IPS-15b (cell line): ENCODE measurements around the gene SPDYE6.
"Not testable (repeated sequence)": the region's sequence is repeated elsewhere in the genome, so short reads cannot be mapped to it uniquely, and the experiment has no call there.

Experiments used
- H3K27me3 ChIP-seq: one replicate; pipeline ENCODE4 v1.6.1; 2013; ENCODE audit warnings: low read length; ENCODE audit not compliant: control insufficient read depth, insufficient read depth
- H3K36me3 ChIP-seq: one replicate; pipeline ENCODE4 v1.6.1; 2013; ENCODE audit warnings: low read length; ENCODE audit not compliant: control insufficient read depth, insufficient read depth
- H3K4me1 ChIP-seq: one replicate; pipeline ENCODE4 v1.6.1; 2013; ENCODE audit warnings: mild to moderate bottlenecking, low read length; ENCODE audit not compliant: control insufficient read depth, insufficient read depth
- H3K4me3 ChIP-seq: one replicate; pipeline ENCODE4 v1.5.1; 2013; ENCODE audit warnings: low read depth, low read length
- H3K9ac ChIP-seq: one replicate; pipeline ENCODE4 v1.6.1; 2013; ENCODE audit warnings: low read depth, mild to moderate bottlenecking, low read length
- H3K9me3 ChIP-seq: one replicate; pipeline ENCODE4 v1.6.1; 2013; ENCODE audit warnings: mild to moderate bottlenecking, low read length; ENCODE audit not compliant: control insufficient read depth, insufficient read depth

The SPDYE6 gene

GRCh38 chr7:102356344-102356743 lies at the start of gene SPDYE6:
Gene SPDYE6, minus strand, starts transcription at chr7:102356444. Its CDS starts 421 bp downstream, at chr7:102356023.
- H3K27me3 ChIP-seq, H3K4me3 ChIP-seq, H3K9me3 ChIP-seq, H3K36me3 ChIP-seq, H3K4me1 ChIP-seq, H3K9ac ChIP-seq: not testable (repeated sequence)

GRCh38 chr7:102404862-102405188 lies 48.6 kb upstream of the SPDYE6 start:
- H3K9ac ChIP-seq, H3K9me3 ChIP-seq, H3K4me1 ChIP-seq, H3K4me3 ChIP-seq, H3K27me3 ChIP-seq: not testable (repeated sequence)
- peaks cover 40% of the 10 kb centered on the region for H3K36me3 ChIP-seq

- no peaks in the 10 kb centered on the region for H3K4me1 ChIP-seq
Measured at GRCh38 chr7:102404005-102404861, 48.0 kb upstream of the SPDYE6 start.

GRCh38 chr7:102403563-102403962 lies 47.3 kb upstream of the SPDYE6 start:
- H3K36me3 ChIP-seq: peaks cover 38% of the 10 kb centered on the region
- H3K4me1 ChIP-seq: no peaks in the 10 kb centered on the region
- no peaks in the 10 kb centered on the region for H3K27me3 ChIP-seq
- H3K4me3 ChIP-seq: no peak overlapping the region
- no peaks in the 10 kb centered on the region for H3K9me3 ChIP-seq
- H3K9ac ChIP-seq: no peak overlapping the region

More at GRCh38 chr7:102404005-102404861, 48.0 kb upstream of the SPDYE6 start:
- Histone ChIP-seq H3K9me3 (no peaks in the 10 kb centered on the region), H3K4me3 (no peak overlapping the region), H3K27me3 (no peaks in the 10 kb centered on the region), H3K36me3 (peaks cover 40% of the 10 kb centered on the region), H3K9ac (no peak overlapping the region)

GRCh38 chr7:102400360-102400759 lies 44.1 kb upstream of the SPDYE6 start:
- Histone ChIP-seq H3K9ac (no peak overlapping the region), H3K9me3 (no peaks in the 10 kb centered on the region), H3K36me3 (peaks cover 14% of the 10 kb centered on the region)

GRCh38 chr7:102398543-102398942 lies 42.3 kb upstream of the SPDYE6 start:
- Histone ChIP-seq H3K4me1 (no peaks in the 10 kb centered on the region), H3K27me3 (no peaks in the 10 kb centered on the region), H3K36me3 (peaks cover 14% of the 10 kb centered on the region), H3K9me3 (no peaks in the 10 kb centered on the region), H3K4me3 (no peak overlapping the region), H3K9ac (no peak overlapping the region)

More at GRCh38 chr7:102400360-102400759, 44.1 kb upstream of the SPDYE6 start:
- Histone ChIP-seq H3K4me1 (no peaks in the 10 kb centered on the region), H3K27me3 (no peaks in the 10 kb centered on the region), H3K4me3 (no peak overlapping the region)

GRCh38 chr7:102396710-102397019 lies 40.4 kb upstream of the SPDYE6 start:
- Histone ChIP-seq H3K27me3 (no peaks in the 10 kb centered on the region), H3K4me3 (peak overlapping the region; percentile 83), H3K36me3 (peaks cover 8% of the 10 kb centered on the region), H3K9me3 (no peaks in the 10 kb centered on the region), H3K4me1 (no peaks in the 10 kb centered on the region), H3K9ac (peak overlapping the region; percentile 98)

GRCh38 chr7:102395873-102396709 lies 39.8 kb upstream of the SPDYE6 start, which contains the start of gene PRKRIP1:
Gene PRKRIP1, plus strand, starts transcription at chr7:102396363. Its CDS starts 49 bp downstream, at chr7:102396412.
- no peaks in the 10 kb centered on the region for H3K9me3 ChIP-seq
- H3K4me3 ChIP-seq: peak within 1 kb of the TSS; percentile 83
- no peaks in the 10 kb centered on the region for H3K4me1 ChIP-seq
- H3K27me3 ChIP-seq: no peaks in the 10 kb centered on the region
- H3K36me3 ChIP-seq: peaks cover 8% of the 10 kb centered on the region
- peak within 1 kb of the TSS; percentile 98 for H3K9ac ChIP-seq

GRCh38 chr7:102395592-102395872 lies 39.3 kb upstream of the SPDYE6 start:
- Histone ChIP-seq H3K27me3 (no peaks in the 10 kb centered on the region), H3K9ac (peak overlapping the region; percentile 87), H3K4me1 (no peaks in the 10 kb centered on the region), H3K4me3 (peak overlapping the region; percentile 83), H3K9me3 (no peaks in the 10 kb centered on the region), H3K36me3 (peaks cover 8% of the 10 kb centered on the region)

GRCh38 chr7:102393467-102393866 lies 37.2 kb upstream of the SPDYE6 start:
- H3K27me3 ChIP-seq: no peaks in the 10 kb centered on the region
- H3K9ac ChIP-seq: no peak overlapping the region
- no peaks in the 10 kb centered on the region for H3K36me3 ChIP-seq
- no peak overlapping the region for H3K4me3 ChIP-seq
- no peaks in the 10 kb centered on the region for H3K4me1 ChIP-seq
- H3K9me3 ChIP-seq: no peaks in the 10 kb centered on the region

- H3K4me3 ChIP-seq: no peak overlapping the region
- no peak overlapping the region for H3K9ac ChIP-seq
- no peaks in the 10 kb centered on the region for H3K36me3 ChIP-seq
- no peaks in the 10 kb centered on the region for H3K27me3 ChIP-seq
- no peaks in the 10 kb centered on the region for H3K4me1 ChIP-seq
- H3K9me3 ChIP-seq: no peaks in the 10 kb centered on the region
Measured at GRCh38 chr7:102392330-102392729, 36.1 kb upstream of the SPDYE6 start.
